ENCODE results near the gene HPCAL1. TPM values are rescaled to one million over a fixed set of nuclear protein-coding genes. Genes with fewer than 3 reads are reported as not detected.
A peak's percentile ranks its signal among the peaks of the same experiment; 100 is the strongest.

The HPCAL1 gene
- total RNA-seq, 2 experiments from 2014 or later = 61.6 to 63.6 TPM

DNA sequence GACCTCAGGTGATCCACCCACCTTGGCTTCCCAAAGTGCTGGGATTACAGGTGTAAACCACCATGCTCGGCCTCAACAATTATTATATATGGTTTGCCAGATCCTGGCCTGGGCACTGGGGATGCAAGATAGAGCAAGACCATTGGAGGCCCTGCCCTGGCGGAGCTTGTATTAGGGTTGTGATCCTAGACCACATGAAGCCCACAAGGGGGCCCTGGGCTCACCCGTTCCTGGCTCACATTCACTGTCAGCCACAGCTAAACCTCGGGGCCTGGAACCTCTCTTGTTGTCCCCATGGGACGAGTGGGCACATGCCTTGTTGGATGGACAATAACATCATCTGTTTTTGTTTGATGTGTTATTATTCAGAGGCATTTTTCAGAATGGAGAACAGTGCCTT lies 14.9 kb downstream of the HPCAL1 start:
- ChIA-PET CTCF (interaction anchor here (1.9 kb wide), 1 partner anchor 16 kb away, joined by 4 read pairs; no protein-coding TSS in a partner anchor), POLR2A (no interaction called here)
- Mint-ChIP-seq H3K27ac (no peak overlapping the region), H3K36me3 (ENCODE audit: low read depth) (peaks cover 18% of the 10 kb centered on the region), H3K9me3 (peaks cover 4% of the 10 kb centered on the region), H3K27me3 (no peaks in the 10 kb centered on the region), H3K4me1 (peaks cover 29% of the 10 kb centered on the region), H3K4me3 (no peak overlapping the region)
- no peak for DNase-seq

DNA sequence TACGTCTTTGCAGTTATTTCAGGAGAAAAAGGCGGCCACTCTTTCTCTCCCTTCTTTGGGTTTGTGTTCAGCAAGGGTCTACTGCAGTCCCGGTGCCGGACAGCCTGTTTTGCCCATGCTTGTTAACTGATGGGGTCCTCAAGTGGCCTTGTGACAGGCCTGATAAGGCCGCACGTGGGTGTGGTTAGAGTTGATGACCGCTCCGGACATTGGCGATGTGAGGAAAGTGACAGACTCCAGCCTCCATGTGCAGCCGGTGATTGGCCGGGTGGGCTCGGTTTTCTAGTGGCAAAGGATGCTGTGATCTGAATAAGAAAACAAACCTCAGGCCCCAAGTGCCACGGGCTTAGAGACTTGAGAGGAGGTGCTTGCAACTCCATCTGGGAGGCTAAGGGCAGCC lies 15.6 kb downstream of the HPCAL1 start:
- no peak for DNase-seq
- Mint-ChIP-seq H3K4me3 (no peak overlapping the region), H3K9me3 (peaks cover 4% of the 10 kb centered on the region), H3K27me3 (no peaks in the 10 kb centered on the region), H3K36me3 (ENCODE audit: low read depth) (peaks cover 25% of the 10 kb centered on the region), H3K27ac (no peak overlapping the region), H3K4me1 (peaks cover 29% of the 10 kb centered on the region)
- ChIA-PET CTCF (interaction anchor here (1.9 kb wide), 1 partner anchor 16 kb away, joined by 4 read pairs; no protein-coding TSS in a partner anchor), POLR2A (no interaction called here)

DNA sequence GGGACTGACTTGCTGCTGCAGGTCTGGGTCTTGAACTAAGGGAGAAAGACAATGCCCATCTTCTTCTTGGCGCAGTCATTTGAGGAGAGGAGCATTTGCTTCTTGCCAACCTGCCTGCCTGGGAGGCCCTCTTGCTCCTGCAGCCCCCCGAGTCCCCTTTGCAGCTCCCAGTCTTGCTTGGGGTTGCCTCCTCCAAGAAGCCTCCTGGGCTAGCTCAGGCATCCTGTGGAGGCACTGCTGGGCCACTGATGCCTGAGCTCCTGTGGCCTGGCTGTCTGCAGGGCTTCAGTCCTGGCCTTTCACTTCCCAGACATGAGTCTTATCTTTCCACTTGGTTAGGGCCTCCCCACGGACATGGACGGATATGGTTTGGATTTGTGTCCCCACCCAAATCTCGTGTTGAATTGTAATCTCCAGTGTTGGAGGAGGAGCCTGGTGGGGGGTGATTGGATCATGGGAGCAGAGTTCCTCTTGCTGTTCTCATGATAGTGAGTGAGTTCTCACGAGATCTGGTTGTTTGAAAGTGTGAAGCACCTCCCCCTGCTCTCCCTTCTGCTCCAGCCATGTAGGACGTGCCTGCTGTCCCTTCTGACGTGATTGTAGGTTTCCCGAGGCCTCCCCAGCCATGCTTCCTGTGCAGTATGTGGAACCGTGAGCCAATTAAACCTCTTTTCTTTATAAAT lies 17.3 kb downstream of the HPCAL1 start:
- no peak overlapping the region for H3K27ac Mint-ChIP-seq
- H3K27me3 Mint-ChIP-seq = no peaks in the 10 kb centered on the region
- H3K9me3 Mint-ChIP-seq = peaks cover 4% of the 10 kb centered on the region
- H3K36me3 Mint-ChIP-seq (ENCODE audit: low read depth) = peaks cover 29% of the 10 kb centered on the region
- H3K4me1 Mint-ChIP-seq = peaks cover 33% of the 10 kb centered on the region
- ChIA-PET POLR2A (no interaction called here), CTCF (interaction anchor here (0.8 kb wide), 2 partner anchors 11 to 12 kb away, joined by 3 to 4 read pairs; no protein-coding TSS in a partner anchor)
- no peak overlapping the region for H3K4me3 Mint-ChIP-seq
- DNase-seq = no peak

DNA sequence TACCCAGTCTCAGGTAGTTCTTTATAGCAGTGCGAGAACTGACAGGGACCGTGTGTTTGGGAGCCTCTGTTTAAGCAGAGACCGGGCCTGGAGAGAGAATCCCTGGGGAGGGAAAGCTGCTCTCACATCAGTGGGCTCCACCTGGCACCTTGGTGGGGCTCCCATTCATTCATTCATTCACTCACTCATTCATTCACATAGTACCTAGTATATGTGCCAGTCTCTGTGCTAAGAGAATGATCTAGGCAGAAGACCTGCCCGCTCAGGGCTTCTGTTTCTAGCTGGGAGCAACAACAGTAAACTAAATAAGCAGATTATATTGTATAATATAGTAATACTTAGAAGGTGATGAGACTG lies 17.8 kb downstream of the HPCAL1 start:
- no peak overlapping the region for H3K4me3 Mint-ChIP-seq
- peaks cover 32% of the 10 kb centered on the region for H3K4me1 Mint-ChIP-seq
- peaks cover 4% of the 10 kb centered on the region for H3K9me3 Mint-ChIP-seq
- no peaks in the 10 kb centered on the region for H3K27me3 Mint-ChIP-seq
- no peak for DNase-seq
- ChIA-PET CTCF (no interaction called here), POLR2A (no interaction called here)
- peaks cover 29% of the 10 kb centered on the region for H3K36me3 Mint-ChIP-seq (ENCODE audit: low read depth)
- no peak overlapping the region for H3K27ac Mint-ChIP-seq

DNA sequence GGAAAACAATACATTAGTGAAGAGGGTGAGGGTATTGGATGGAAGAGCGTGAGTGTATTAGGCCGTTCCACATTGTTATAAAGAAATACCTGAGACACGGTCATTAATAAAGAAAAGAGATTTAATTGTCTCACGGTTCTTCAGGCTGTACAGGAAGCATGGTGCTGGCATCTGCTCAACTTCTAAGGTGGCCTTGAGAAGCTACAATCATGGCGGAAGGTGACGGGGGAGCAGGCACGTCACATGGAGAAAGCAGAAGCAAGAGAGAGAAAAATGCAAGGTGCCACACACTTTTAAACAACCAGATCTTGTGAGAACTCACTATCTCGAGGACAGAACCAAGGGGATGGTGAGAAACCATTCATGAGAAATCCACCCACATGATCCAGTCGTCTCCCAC lies 18.2 kb downstream of the HPCAL1 start:
- peaks cover 29% of the 10 kb centered on the region for H3K36me3 Mint-ChIP-seq (ENCODE audit: low read depth)
- no peak overlapping the region for H3K27ac Mint-ChIP-seq
- H3K4me1 Mint-ChIP-seq = peaks cover 33% of the 10 kb centered on the region
- H3K4me3 Mint-ChIP-seq = no peak overlapping the region
- no peaks in the 10 kb centered on the region for H3K27me3 Mint-ChIP-seq
- POLR2A ChIA-PET = no interaction called here
- no peak for DNase-seq
- CTCF ChIA-PET = no interaction called here
- peaks cover 4% of the 10 kb centered on the region for H3K9me3 Mint-ChIP-seq

DNA sequence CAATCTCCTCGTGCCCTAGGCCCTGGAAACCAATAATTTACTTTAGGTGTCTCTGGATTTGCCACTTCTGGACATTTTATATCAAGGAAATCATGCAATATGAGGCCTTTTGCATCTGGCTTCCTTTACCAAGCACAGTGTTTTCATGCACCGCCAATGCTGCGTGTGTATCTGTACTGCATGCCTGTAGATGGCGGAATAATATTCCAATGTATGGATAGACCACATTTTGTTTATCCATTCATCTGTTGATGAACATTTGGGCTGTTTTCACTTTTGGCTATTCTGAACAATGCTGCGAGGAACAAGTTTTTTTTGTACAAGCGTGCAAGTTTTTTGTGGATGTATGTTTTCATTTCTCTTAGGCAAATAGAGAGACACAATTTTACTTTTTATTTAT lies 18.9 kb downstream of the HPCAL1 start:
- peaks cover 4% of the 10 kb centered on the region for H3K9me3 Mint-ChIP-seq
- H3K4me1 Mint-ChIP-seq = peaks cover 32% of the 10 kb centered on the region
- POLR2A ChIA-PET = no interaction called here
- peaks cover 29% of the 10 kb centered on the region for H3K36me3 Mint-ChIP-seq (ENCODE audit: low read depth)
- CTCF ChIA-PET = no interaction called here
- no peak for DNase-seq
- no peaks in the 10 kb centered on the region for H3K27me3 Mint-ChIP-seq
- H3K4me3 Mint-ChIP-seq = no peak overlapping the region
- H3K27ac Mint-ChIP-seq = no peak overlapping the region

DNA sequence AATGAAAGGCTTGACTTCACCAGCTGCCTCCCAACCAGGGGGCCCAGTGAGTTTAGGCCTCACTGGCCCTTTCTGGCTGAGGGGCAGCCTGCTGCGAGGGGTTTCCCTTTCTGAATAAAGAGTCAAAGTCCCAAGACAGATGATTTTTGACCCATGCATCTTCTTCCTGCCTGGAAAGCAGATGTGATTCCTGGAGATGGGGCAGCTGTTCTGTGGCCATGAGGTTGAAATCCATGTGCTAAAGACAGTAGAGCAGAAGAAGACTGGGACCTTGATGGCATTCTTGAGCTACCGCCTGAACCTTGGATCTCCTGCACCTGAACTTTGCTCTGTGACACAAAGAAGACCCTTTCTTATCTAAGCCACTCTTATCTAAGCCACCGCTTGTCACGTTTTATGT lies 19.8 kb downstream of the HPCAL1 start:
- H3K4me3 Mint-ChIP-seq = no peak overlapping the region
- no peak for DNase-seq
- POLR2A ChIA-PET = no interaction called here
- peaks cover 29% of the 10 kb centered on the region for H3K36me3 Mint-ChIP-seq (ENCODE audit: low read depth)
- no peaks in the 10 kb centered on the region for H3K27me3 Mint-ChIP-seq
- H3K27ac Mint-ChIP-seq = no peak overlapping the region
- CTCF ChIA-PET = interaction anchor here (0.5 to 2.3 kb wide), 3 partner anchors 9 to 23 kb away, joined by 3 to 8 read pairs (median 7); no protein-coding TSS in a partner anchor
- peaks cover 37% of the 10 kb centered on the region for H3K4me1 Mint-ChIP-seq
- H3K9me3 Mint-ChIP-seq = peaks cover 4% of the 10 kb centered on the region

DNA sequence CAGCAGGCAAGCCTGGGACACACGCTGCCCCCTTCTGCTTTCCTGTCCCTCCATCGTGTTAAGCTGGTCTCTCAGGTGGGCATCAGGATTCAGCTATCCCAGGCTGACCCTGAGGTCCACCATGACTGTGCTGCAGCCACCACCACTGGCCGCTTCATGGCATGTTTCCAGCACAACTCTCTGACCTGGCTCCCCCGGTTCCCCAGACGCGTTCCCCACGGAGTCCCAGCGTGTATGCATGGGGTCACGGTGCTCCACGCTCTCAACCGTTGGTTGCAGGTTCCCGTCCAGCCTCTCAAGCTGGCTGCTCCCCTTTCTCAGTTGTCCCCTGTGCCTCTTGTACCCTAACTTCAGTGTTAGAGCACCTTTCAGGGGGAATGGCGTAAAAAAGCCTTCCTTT lies 20.3 kb downstream of the HPCAL1 start:
- H3K9me3 Mint-ChIP-seq = peaks cover 4% of the 10 kb centered on the region
- H3K36me3 Mint-ChIP-seq (ENCODE audit: low read depth) = peaks cover 29% of the 10 kb centered on the region
- H3K27ac Mint-ChIP-seq = no peak overlapping the region
- H3K4me1 Mint-ChIP-seq = peaks cover 42% of the 10 kb centered on the region
- DNase-seq = no peak
- H3K4me3 Mint-ChIP-seq = no peak overlapping the region
- no peaks in the 10 kb centered on the region for H3K27me3 Mint-ChIP-seq
- ChIA-PET POLR2A (no interaction called here), CTCF (interaction anchor here (0.5 to 2.3 kb wide), 5 partner anchors 9 to 60 kb away, joined by 3 to 8 read pairs (median 7); no protein-coding TSS in a partner anchor)

DNA sequence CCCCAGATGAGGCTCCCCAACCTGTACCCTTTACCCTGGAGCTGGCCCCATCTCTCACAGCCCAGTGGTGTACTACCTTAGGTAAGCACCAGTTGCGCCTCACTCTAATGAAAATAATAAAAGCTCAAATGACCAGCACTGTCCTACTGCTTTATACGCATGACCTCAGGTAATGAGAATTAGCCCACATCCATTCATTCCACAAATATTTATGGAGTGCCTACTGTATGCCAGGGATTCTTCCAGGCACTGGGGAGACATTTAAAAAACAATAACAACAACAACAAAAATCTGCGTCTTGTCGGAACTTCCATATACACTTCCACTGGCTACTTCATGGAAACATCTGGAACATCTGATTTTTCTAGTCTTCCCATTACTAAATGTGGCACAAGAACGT lies 20.8 kb downstream of the HPCAL1 start:
- ChIA-PET CTCF (interaction anchor here (0.6 to 2.3 kb wide), 4 partner anchors 8 to 59 kb away, joined by 3 to 8 read pairs (median 7); no protein-coding TSS in a partner anchor), POLR2A (no interaction called here)
- Mint-ChIP-seq H3K27ac (no peak overlapping the region), H3K9me3 (peaks cover 4% of the 10 kb centered on the region), H3K4me3 (no peak overlapping the region), H3K27me3 (no peaks in the 10 kb centered on the region), H3K36me3 (ENCODE audit: low read depth) (peaks cover 29% of the 10 kb centered on the region), H3K4me1 (peaks cover 48% of the 10 kb centered on the region)
- no peak for DNase-seq

DNA sequence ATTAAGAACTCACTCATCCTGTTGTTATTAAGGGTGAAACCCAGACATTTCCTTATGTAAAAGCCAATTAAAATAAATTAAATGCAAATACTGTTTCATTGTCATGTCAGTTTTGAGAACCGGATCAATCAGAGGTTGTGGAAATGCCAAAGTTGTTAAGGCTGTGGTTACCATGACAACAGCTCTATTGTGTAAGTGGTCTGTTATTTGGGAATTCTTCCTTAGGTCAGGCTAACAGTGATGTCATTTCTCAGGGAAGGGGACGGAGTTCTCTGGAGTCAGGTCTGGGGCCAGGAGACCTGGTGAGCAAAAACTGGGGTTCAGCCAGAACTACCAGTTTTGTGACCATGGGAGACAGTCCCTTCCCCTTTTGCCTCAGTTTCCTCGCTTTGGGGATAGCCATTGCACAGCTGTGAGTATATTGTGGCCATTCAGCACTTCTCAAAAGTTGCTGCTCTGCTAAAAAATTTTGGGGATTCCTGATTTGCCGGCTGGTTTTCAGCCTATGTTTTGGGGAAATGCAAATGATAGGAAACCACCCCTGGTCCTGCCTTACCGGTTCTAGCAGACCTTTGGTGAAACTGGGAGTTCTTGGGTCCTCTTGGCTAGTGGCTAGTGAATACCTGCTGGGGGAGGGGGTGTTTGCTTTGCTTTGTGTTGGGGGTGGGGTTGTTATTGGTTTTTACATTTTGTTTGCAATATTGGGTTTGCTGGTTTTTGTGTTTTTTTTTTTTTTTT lies 21.6 kb downstream of the HPCAL1 start:
- H3K36me3 Mint-ChIP-seq (ENCODE audit: low read depth) = peaks cover 27% of the 10 kb centered on the region

DNA sequence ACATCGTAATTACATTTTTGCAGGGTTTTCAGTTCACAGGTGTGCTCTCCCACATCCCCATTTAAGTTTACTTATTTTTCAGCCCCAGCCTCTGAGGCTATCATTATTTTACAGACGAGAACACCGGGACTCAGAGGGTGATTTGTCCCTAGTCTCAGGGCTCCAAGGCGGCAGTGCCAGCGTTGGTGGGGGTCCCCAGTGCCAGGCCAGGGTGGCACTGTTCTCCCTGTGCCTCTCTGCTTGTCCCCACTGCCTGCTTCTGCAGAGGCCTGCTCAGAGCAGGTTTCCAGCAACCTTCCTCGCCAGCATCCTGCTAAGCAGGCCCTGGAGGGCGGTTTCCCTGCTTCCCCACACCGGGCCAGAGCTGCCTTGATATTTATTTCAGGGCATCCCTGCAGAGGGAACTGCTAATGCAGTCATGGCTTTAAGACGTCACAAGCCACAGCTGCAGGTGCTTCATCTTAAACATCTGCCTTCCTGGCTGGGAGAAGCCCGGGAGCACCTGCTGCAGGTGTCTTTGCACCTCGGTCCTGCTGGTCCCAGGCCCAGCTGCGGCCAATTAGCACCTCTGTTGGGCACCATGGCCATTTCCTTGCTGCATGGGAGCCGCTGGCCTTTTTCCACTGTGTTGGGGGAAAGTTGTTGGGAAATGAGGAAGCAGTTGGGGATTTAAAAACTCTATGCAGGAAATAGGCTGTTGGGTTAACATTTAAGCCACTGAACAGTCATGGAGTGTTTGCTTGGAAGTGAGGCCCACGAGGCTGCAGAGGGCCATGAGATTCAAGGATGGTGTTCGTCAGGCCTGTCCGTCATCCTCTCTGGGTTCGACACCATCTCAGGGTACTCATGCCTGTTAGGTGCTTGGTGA lies 22.8 kb downstream of the HPCAL1 start:
- no peak for DNase-seq
- CTCF ChIA-PET = interaction anchor here (0.6 to 1.2 kb wide), 2 partner anchors 17 to 29 kb away, joined by 3 read pairs; no protein-coding TSS in a partner anchor
- no peak overlapping the region for H3K4me3 Mint-ChIP-seq
- peaks cover 65% of the 10 kb centered on the region for H3K4me1 Mint-ChIP-seq
- H3K36me3 Mint-ChIP-seq (ENCODE audit: low read depth) = peaks cover 24% of the 10 kb centered on the region
- H3K9me3 Mint-ChIP-seq = peaks cover 4% of the 10 kb centered on the region
- peak overlapping the region; percentile 4 for H3K27ac Mint-ChIP-seq
- no peaks in the 10 kb centered on the region for H3K27me3 Mint-ChIP-seq
- POLR2A ChIA-PET = no interaction called here

More for the DNA sequence above, 21.6 kb downstream of the HPCAL1 start:
- POLR2A ChIA-PET = no interaction called here
- no peak for DNase-seq
- CTCF ChIA-PET = interaction anchor here (1.5 to 2.3 kb wide), 3 partner anchors 8 to 23 kb away, joined by 7 to 8 read pairs (median 7); no protein-coding TSS in a partner anchor
- H3K27me3 Mint-ChIP-seq = no peaks in the 10 kb centered on the region
- no peak overlapping the region for H3K4me3 Mint-ChIP-seq
- peaks cover 55% of the 10 kb centered on the region for H3K4me1 Mint-ChIP-seq
- peaks cover 4% of the 10 kb centered on the region for H3K9me3 Mint-ChIP-seq
- H3K27ac Mint-ChIP-seq = no peak overlapping the region

DNA sequence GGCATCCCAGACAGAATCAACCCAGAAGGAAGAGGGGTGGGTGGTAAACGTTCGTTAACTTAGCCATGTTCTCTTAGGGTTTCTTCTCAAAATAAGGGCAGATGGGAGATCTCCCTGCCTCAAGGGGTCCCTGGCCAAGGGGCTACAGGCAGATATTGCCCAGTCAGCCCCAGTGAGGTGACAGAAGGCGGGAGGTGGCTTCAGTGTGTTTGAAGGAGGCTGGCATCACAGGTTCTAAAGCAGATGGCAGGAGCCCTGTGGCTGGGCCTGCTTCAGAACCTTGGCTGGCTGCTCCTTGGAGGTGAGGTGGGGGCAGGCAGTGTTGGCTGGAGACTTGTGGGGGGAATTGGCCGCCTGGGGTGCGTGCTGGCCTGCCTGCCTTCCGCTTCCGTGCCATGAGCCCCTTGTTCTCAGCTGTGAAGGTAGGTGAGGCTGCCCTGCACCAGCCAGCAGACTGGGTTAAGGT lies 23.5 kb downstream of the HPCAL1 start:
- H3K27me3 Mint-ChIP-seq = no peaks in the 10 kb centered on the region
- peak overlapping the region; percentile 4 for H3K27ac Mint-ChIP-seq
- CTCF ChIA-PET = interaction anchor here (0.8 to 1.2 kb wide), 2 partner anchors 18 to 29 kb away, joined by 3 read pairs; no protein-coding TSS in a partner anchor
- DNase-seq = no peak
- no peaks in the 10 kb centered on the region for H3K9me3 Mint-ChIP-seq
- no peak overlapping the region for H3K4me3 Mint-ChIP-seq
- peaks cover 22% of the 10 kb centered on the region for H3K36me3 Mint-ChIP-seq (ENCODE audit: low read depth)
- peaks cover 71% of the 10 kb centered on the region for H3K4me1 Mint-ChIP-seq
- POLR2A ChIA-PET = no interaction called here

All from activated CD4-positive, alpha-beta T cell treated with anti-CD3 and anti-CD28 coated beads, Interleukin-2, amount 10 ng/mL, durations not matched to agents 7 days and 5 days (primary cell).